GM19324 (cell line): ENCODE measurements around the gene PCSK5.

Experiments
- ATAC-seq: cut with Tn5 transposase; IDR thresholded peaks from one replicate; pipeline ENCODE4 v1.9.1; 2021; ENCODE audit warnings: mild to moderate bottlenecking, moderate library complexity; ENCODE audit not compliant: unreplicated experiment, low FRiP score

Gene PCSK5

DNA sequence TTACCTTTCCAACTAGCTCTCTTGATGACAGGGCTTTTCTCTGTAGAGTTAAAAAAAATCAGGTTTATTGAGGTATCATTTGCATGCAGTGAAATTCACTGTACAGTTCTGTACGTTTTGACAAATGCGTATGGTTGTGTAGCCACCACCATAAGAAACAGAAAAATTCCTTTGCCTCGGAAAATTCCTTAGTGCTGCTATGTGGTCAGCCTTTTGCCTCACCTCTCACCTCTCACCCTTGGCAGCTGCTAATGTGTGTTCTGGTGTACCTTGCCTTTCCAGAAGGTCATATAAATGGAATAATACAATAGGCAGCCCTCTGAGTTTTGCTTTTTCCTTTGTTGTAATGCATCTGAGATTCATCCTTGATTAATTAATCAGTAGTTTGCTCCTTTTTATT is 28.4 kb downstream of the PCSK5 start:
- ATAC-seq, result no peak

DNA sequence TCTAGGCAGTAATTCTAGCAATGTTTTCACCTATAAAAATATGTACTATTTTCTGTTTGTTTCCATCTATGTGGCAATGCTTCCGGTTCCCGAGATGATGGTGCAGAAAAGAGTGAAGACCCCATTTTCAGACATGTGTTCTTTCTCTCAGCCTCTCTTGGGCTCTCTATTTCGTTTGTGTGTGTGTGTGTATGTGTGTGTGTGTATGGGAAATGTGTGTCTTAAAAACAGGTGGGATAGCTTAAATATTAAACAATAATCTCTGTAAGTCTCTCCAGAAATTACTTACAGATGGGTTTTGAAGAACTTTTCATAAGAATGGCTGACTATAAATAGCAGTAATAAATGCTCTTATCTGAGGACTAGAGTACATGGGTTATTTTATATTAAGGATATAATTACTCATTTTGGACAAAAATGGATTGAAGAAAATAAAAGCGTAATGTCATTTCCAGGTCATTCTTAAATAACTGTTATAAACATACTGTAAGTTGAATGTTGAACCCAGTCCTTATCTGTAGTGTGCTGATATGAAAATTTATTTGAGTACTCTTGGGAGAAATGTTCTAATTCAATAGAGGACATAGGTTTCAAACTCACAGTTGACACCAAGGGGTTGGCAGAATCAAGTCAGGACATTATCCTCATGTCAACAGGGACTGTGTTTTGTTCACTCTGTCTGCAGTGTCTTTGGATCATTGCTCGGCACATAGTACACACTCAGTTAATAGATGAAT is 31.1 kb downstream of the PCSK5 start:
- ATAC-seq, result no peak

DNA sequence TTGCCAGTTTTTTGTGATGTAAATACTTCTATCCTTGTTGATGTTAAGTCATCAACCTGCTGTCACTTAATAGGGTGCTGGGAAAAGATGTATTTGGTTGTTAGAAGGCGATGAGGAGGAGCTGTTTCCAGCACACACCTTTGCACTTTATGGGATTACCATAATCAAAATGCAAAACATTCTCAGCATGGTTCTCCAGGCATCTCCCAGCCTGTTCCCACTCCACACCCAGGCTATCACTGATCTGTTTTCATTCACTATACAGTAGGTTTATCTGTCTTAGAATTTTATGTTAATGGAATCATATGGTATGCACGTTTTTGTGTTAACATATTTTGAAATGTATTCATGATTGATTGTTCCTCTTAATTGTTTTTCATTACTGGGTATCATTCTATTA is 35.9 kb downstream of the PCSK5 start:
- ATAC-seq, result no peak

DNA sequence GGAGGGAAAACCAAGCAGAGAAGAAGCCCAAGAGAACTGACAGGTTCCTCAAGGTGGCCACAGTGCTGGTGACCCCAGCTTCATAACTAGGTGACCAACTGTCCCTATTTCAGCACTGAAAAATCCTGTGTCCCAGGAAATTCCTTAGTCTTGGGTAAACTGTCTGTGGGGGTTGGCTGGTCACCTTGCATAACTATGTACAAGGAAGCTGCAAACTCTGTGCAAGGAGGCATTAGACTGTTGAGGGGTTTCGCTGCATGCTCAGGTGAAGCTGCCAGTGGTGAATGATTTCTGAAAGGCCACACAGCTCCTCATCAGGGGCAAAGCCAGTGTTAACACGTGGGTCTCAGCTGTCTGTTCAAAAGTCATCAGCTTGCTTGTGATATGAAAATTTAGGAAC is 36.9 kb downstream of the PCSK5 start:
- no peak for ATAC-seq

DNA sequence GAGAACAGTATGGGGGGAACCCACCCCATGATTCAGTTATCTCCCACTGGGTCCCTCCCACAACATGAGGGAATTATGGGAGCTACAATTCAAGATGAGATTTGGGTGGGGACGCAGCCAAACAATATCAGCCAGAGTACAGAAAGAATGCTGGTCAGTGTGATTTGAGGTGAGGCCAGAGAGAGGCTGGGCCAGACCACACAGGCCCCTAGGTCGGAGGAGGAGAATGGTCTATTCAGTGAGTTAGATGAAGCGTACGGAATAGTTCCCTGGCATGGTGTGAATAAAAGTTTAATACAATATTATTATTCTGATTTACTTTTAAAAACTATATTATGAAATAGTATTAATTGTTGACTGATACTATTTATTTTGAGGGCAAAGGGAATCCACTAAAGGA is 39.7 kb downstream of the PCSK5 start:
- no peak for ATAC-seq

DNA sequence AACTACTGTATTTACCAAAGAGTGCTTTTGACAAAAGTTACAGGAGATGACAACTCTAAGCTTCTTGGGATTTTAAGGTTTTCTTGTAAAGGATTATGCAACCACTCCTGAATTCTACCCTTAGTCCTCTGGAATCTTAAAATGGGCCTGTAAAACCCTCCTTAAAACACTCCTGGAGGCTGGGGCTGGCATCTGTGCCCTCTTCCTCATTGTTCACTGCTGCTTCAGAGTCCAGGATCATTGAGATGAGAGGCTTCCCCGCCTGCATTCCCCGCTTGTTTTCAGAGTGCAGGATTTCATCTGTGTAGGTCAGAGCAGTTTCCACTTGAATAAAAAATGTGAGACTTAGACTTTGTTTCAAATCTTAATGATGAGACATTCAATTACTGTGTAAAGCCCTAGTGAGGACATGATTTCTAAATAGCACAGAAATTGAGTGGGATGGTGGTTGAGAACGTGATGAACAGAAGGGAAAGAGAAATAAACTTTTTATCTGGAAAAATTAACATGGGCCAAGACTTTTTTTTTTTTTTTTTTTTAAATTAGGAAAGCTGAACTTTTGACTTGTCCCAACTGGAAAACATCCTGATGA is 40.4 kb downstream of the PCSK5 start:
- ATAC-seq, result no peak

DNA sequence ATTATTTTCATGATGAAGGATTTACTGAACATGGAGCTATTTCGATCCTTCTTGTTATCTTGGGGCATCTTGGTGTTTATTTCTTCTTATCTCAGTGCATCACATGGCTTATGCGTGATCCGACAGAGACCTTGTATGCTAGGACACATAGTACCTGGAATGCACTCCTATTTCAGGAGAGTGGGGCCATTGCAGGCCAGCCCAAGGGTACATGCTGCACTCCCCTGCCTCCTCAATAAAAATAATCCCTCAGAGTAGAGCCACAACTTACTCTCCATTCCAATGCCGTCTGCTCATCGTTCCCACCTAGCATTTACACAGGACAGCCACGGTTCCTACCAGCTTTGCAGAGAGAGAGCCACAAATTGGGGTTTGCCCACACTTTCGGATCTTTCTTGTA is 43.5 kb downstream of the PCSK5 start:
- no peak for ATAC-seq

DNA sequence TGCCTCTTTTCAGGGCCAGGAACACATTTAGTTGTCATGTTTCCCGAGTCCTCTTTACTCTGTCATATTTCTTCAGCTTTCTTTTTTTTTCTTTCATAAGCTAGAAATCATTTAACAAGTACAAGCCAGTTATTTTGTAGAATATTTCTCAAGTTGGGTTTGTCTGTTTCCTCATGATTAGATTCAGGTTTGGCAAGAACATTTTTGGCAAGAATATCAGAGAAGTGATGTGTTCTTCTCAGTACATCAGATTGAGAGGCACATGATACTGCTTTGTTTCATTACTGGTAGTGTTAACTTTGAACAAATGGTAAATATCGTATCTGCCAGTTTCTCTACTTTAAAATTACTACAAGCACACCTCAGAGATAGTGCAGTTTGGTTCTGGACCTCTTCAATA is 45.1 kb downstream of the PCSK5 start:
- no peak for ATAC-seq

DNA sequence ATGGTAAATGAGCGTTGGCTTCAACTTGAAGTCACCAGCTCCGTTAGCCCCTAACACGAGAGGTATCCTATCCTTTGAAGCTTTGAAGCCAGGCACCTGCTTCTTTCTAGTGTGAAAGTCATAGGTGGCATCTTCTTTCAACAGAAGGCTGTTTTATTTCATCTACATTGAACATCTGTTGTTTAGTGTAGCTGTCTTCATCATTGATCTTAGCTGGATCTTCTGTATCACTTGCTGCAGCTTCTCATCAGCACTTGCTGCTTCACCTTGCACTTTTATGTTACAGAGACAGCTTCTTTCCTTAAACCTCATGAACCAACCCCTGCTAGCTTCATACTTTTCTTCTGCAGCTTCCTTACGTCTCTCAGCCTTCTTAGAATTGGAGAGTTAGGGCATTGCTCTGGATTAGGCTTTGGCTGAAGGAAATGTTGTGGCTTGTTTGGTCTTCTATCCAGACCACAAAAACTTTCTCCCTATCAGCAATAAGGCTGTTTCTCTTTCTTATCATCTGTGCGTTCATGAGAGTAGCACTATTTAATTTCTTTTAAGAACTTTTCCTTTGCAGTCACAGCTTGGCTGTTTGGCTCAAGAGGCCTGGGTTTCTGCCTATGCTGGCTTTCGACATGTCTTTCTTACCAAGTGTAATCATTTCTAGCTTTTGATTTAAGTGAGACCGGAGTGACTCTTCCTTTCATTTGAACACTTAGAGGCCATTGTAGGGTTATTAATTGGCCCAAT is 47.2 kb downstream of the PCSK5 start:
- ATAC-seq, result no peak

DNA sequence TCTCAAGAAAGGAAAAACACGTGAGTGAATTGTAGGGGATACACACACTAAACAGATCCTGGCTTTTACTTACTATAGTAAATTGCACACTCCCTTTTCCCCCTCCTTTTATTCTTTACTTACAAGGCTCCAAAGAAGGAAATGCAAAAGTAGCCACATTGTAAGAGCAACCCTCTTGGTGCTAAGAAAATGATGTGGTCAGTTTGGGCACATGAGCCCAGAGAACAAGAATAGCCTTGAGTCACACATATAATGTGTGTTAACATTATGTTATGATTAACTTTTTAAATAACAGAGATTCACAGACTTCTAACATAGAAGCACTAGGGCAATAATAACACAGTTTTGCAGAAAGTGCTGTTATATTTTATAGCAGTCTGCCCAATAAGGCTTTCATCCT is 48.5 kb downstream of the PCSK5 start:
- no peak for ATAC-seq

DNA sequence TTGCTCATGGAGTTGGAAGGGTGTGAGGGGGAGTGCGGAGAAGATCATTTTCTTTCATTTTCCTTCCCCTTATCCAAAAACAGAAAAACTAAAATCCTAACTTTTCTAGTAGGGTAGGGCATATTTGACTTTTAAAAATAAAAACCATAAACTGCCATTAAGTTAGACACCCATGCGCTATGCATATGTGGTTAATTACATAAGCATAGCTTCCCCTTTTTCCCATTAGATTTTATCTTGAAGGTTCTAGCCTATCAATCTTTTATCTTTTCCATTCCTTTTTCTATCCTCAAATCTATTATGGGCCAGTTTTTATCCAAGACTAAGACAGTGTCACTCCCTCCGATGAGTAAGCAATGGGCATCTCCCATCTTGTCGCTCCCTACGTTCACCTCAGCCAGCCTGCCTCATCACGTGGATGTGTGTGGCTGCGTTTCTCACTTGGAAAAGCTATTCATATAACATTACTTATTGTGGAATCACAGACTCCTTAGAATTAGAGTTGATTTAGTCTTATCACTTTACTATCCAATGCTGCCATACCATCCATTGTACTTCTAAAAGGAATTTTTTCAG is 49.2 kb downstream of the PCSK5 start:
- no peak for ATAC-seq

DNA sequence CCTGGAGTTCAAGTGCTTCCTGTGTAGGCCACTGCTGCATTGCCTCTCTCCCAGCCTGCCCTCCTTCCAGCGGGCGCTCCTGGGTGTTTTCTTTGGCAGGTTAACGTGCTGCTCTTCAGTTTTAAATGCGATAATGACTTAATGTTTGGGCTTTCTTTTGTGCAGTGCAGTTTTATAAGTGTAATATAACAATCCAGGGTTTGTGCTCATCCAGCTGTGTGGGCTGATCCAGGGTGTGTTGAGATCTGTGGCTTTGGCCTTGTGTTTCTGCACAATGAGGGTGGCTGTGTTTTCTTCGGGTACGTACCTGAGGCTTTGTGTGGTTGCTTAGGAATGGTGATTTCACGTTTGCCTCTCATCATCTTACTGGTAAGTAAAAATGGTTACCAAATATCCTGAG is 50.6 kb downstream of the PCSK5 start:
- no peak for ATAC-seq

DNA sequence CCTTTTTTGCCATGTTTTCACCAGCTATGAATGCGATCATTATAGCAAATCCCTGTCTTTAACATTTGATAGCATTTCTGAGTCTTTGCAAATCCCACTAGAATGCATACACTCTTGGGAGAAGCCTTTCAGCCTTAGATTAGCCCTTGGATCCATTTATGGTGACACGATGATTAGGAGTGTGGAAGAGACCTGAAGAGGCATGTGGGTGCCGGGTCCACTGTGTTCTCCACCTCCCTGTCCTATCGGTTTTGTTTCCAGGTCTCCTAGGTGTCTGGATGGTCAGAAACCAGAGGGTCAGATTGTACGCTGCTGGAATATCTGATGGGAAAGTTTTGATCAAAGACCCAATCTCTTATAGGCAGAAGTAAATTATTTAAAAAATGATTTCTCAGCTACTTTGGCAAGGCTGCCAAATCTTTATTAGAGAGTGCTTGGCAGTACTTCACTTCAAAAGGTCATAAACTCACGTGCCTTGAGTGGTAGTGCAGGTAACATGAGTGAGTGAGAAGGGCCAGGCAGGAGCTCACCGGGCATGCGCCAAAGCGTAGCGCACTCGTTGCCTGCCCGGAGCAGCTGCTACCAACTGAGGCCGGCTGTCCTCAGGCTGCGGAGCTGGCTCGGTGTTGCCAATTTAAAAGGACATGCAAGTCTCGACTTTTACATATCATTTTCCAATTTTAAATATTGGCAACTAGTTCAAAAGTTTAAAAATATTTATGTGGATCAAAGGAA is 51.3 kb downstream of the PCSK5 start:
- no peak for ATAC-seq

DNA sequence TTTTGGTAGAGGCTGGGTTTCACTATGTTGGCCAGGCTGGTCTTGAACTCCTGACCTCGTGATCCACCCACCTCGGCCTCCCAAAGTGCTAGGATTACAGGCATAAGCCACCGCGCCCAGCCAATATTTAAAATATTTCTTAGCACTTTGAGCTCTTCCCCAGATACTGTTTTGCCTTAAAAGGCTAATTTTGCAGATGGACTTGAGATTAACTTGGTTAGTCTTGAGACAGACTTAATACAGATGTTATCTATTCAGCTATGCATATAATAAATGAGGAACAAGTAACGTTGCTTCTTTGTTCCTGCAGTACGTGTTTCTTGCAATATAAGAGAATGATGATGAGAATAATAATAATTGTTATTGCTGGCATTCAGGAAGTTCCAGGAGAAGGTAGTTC is 56.3 kb downstream of the PCSK5 start:
- no peak for ATAC-seq

DNA sequence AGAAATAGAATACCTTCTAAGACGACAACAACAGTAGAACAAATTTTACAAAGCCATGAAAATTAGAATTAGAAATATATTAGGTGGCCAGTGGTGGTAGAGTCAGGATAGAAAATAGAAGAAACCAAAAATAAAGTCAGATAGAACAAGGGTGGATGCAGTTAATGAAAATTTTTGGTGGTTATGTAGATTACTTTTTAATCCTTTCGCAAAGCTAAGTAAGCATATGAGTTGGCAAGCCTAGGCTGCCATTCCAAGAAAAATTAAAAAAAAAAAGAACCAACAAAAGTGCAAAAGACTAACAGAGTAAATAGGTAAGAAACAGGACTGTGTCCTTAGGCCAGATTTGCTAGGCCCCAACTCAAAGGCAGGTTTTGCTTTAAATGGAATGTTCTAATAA is 56.8 kb downstream of the PCSK5 start:
- no peak for ATAC-seq

DNA sequence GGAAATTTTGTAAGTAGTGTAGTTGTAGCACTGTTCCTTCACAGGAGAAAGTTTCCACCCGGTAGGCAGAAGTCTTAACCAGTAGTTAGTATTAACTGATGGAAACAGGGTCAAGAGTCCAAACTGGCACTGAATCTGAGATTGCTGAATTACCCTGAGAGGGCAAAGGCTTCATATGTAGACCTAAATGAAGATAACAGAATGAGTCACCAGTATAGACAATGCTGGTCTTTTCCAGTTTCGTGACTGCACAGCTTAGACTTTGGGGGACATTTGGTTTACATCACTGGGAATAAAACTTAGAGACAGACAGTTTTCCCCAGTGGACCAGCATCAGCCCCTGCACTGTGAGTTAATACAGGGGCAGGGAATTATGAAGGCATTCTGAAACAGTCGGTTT is 60.5 kb downstream of the PCSK5 start:
- ATAC-seq, result no peak

DNA sequence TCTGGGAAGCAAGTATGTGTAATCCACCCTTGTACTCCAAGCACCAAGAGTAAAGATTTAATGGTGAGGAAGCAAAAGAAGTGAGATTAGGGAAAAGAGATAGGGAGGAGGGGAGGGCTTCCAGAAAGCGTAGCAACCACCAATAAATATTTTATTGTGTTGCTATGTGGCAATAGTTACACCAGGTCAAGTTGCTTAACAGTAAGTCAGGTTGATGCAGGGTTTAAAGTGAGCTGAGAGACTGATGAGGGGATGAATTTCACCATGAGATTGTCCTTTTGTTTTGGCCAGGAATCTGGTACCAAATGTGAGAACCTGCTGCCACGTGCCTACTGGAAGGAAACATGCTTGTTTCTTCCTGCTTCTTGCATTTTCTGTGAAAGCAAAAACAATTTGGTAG is 62.7 kb downstream of the PCSK5 start:
- no peak for ATAC-seq

DNA sequence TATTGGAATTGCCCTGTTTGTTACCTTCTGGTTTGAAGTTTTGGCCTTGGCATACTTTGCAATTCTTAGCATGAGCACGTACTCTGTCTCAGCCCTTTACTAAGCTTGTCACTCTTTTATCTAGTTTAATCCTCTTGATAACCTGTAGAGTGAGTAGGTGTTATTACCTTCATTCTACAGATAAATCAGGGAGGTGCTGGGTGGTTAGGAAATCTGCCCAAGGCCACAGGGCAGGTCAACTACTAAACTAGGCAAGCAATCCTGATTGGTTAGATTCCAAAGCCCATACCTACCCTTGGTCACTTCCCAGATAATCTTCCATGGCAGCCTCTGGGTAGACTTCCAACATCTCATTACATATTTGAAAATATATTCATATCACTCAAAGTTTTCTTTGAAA is 65.7 kb downstream of the PCSK5 start:
- ATAC-seq, result no peak

DNA sequence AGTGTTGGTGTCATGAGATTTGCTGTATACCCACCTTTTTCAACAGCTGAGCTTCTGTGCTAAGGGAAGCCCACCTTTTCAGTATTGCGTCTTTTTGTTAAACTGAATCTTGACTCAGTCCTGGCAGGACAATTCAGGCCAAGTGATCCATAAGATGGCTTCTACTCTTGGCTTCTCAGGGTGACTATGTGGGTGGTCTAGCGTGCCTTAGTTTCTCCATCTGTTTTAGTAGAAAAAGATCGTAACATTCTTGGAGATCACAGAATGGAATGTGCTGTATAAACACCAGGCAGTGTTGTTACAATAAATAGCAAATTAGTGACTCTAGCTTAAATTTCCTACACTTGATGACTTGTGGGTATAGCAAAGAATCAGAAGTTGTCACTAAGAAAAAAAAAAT is 66.6 kb downstream of the PCSK5 start:
- ATAC-seq, result no peak

DNA sequence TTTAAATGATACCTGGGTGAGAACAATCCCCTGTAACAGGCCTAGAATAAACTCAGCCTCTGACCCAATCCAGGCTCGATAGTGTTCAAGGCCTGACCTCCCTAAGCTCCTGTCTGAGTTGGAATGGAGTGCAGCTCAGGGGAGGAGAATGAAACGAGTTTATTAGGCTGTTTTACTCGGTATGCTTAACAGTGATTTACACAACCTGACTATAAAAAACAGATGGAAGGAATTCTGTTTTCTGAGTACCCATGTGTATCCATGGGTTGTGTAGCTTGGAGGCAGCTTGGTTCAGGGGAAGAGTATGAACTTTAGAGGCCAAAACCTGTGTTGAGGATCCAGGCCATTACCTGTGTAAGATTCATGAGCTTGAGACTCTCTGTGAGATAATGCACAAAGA is 67.8 kb downstream of the PCSK5 start:
- ATAC-seq, result no peak

DNA sequence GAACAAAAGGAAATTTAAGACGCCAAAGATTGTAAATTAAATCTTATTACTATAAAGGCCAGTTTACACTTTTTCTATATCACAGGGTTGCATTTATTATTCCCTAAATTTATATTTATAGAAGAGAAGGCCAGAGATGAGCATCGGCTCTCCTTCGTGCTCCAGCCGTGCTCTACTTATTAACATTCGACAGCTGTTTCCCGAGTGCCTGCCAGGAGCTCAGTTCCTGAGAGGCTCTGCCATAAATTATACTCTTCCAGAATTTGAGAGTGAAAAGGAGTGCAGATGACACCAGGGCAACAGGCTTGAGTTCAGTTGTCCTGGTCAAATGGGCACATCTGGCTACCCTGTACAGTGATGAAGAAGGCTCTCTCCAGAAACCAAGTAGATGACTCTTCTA is 70.1 kb downstream of the PCSK5 start:
- ATAC-seq, result no peak
